GM18520 (cell line): Measurements from ENCODE around the gene ATXN7L1.
A peak's percentile ranks its signal among the peaks of the same experiment; 100 is the strongest.

Experiments used
- ATAC-seq: cut with Tn5 transposase; IDR thresholded peaks from one replicate; pipeline ENCODE4 v1.9.1; 2021; ENCODE audit not compliant: unreplicated experiment

Gene ATXN7L1

DNA sequence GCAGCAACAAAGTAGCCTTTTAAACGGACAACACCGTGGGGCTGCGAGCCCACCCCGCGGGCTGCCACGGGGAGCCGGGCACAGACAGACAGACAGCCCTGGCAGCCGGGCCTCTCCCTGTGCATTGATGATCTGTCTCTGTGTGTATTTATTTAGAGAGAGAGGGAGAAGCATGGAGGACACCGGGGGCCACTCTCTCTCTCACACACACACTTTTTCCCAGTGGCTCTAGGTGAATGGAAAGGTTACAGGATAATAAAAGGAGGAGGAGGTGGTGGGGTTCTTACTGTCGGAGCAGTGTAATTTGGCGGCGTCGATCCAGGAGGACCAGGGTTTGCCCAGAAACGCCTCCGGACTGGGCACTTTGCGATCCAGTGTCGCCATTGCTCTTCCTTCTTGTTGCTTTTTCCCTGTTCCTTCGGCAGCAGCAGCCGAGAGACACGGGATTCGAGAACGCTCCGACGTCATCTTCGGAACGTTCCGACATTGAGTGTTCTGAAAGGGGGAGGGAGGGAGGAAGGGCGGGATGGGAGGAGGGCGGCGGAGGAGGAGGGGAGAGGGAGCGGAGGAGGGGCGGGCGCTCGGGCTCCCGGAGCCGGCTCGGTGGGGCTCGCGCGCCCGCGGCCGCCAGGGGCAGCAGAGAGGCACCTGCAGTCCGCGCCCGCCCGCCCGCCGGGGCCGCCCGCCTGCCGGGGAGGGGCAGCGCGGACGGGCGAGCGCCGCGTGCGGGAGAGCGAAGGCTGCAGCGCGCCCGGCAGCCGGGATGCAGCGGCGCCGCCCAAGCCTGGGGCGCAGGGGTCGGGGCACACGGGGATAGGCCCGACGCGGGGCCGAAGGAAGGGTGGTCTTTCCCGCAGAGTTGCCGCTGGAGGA lies at the start of gene ATXN7L1:
TSS of gene ATXN7L1 (minus strand) at position 509 of the 873 bp plus-strand sequence. CDS start at position 468, 41 bp downstream.
- ATAC-seq = peak; percentile 45

DNA sequence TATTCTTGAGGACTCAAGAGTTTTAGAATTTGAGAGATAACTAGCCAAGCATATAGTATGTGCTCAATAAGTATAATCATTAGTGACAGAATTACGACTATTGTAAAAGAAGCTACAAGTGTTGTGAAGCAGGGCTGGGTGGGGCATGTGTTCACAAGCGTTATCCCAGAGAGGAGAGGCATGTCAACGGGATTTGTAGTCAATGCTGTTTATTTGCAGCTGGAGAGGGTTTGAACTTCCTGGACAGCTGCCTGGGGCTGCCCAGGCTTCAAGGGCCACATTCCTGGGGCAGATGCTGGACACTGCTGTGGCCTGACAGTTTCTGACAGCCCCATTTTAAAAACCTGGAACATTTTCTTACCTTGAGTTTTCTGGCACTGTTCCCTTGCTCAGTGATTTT lies 49.7 kb upstream of the ATXN7L1 start:
- ATAC-seq = no peak

DNA sequence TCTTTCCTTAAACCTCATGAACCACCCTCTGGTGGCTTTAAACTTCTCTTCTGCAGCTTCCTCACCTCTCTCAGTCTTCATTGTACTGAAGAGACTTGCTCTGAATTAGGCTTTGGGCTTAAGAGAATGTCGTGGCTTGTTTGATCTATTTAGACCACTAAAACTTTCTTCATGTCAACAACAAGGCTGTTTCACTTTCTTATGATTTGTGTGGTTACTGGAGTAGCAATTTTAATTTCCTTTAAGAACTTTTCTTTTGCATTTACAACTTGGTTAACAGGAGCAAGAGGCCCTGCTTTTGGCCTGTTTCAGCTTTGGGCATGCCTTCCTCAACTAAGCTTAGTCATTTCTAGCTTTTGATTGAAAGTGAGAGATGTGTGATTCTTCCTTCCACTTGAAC lies 48.5 kb upstream of the ATXN7L1 start:
- ATAC-seq = no peak

DNA sequence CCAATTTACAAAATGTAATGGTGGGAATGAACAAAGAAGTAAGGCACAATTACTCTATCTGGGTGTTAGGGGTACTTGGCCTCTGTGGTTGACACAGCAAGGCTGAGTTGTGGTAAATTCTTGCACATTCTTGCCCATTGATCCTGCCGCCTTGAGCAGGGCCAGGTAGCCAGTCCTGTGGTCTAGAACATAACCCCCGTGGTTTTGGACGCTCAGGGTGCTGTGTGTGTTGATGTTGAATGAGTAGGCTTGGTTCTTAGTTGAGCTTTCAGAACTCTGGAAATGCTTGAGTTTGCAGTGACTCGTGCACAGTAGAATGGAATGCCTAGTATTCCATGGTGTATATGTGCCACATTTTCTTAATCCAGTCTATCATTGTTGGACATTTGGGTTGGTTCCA lies 44.4 kb upstream of the ATXN7L1 start:
- no peak for ATAC-seq

DNA sequence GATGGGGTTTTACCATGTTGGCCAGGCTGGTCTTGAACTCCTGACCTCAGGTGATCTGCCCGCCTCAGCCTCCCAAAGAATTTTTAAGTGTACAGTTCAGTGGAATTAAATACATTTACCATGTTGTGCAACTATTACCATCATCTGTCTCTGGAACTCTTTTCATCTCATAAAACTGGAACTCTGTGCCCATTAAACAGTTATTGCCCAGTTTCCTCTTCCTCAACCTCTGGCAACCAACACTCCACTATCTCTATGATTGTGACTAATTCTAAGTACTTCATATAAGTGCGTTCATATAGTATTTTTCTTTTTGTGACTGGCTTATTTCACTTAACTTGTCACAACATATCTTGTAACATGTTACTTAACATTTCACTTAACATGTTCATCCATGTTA lies 41.3 kb upstream of the ATXN7L1 start:
- ATAC-seq = no peak

DNA sequence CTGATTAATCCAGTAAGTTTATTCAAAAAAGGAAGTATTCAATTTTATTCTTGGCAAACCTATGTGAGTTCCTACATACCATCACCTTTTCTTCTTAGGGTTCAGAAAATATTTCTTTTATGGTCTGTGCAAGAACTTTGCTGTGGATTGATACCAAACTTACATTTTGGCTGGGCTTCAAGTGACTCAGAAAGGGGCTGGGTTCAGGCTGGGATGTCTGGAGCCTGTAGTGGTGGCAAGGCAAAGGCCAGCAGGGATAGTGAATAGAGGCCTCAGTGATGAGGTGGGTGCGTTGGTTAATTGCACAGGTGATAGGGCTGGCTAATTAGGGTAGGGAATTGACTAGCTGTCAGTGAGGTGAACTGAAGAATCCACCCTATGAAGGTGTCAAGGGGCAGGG lies 40.2 kb upstream of the ATXN7L1 start:
- no peak for ATAC-seq

GRCh38 chr7:105913947-105914346 lies 37.5 kb upstream of the ATXN7L1 start:
- ATAC-seq = no peak

DNA sequence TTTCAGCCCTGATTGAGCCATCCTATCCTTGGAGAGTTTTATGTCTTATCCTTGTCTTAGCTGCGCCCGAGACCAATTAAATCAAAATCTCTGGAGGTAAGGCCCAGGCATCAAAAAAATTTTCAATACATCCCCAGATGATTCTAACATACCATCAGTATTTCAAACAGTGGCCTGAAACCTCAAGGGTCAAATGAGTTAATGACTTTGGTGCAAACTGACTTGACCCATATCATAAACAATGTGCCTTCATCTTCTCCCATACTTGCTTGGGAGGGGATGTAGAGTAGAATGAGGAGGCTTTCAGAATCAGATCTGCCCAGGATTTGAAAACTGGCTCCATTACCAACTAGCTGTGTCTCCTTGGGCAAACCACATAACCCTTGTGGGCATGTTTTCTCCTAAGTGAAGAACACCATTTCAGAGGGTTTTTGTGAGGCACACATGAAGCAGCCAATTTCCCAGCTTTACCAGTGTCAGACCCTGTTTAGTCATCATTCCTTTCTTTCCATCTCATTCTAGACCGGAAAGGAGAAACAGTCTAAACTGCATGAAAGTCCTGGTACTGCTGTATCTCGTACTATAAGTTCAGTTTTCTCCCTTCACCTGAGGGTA lies 35.7 kb upstream of the ATXN7L1 start:
- no peak for ATAC-seq

DNA sequence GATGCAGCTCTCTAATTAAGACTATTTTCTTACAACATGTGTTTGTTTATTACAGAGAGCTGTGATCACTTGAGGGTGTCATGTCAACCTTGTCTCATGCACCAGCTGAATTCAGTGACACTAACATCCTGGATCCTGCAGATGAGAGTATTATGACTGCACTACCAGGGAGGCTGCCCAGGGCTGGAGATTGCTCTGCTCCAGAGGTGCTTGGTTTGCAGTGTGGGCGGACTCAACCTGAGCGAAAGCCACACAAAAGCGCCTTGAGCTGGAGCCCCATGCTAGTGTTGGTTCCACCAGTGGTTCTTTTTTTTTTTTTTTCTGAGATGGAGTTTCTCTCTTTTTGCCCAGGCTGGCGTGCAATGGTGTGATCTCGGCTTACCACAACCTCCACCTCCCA lies 33.8 kb upstream of the ATXN7L1 start:
- ATAC-seq = no peak

- no peak for ATAC-seq
Observed at GRCh38 chr7:105909742-105910141, 33.3 kb upstream of the ATXN7L1 start.

- no peak for ATAC-seq
Observed at GRCh38 chr7:105907129-105907846, 30.9 kb upstream of the ATXN7L1 start.

DNA sequence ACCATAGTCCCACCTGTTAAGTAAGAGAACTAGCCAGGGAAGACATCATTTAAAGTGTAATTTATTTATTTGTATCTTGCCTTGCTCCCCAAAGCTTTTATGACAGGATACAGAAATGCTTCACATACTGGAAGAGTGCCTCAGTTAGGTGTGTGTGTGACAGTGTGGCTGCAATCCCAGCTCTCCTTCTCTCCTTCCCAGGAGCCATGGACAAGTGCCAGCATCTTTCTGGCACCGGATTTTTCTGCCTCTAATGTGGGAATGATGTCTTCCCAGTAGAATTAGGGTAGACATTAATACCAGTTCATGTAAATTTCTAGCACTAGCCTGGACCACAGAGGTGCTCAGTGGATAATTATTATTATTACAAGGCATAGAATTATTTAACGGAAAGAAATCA lies 30.3 kb upstream of the ATXN7L1 start:
- no peak for ATAC-seq

DNA sequence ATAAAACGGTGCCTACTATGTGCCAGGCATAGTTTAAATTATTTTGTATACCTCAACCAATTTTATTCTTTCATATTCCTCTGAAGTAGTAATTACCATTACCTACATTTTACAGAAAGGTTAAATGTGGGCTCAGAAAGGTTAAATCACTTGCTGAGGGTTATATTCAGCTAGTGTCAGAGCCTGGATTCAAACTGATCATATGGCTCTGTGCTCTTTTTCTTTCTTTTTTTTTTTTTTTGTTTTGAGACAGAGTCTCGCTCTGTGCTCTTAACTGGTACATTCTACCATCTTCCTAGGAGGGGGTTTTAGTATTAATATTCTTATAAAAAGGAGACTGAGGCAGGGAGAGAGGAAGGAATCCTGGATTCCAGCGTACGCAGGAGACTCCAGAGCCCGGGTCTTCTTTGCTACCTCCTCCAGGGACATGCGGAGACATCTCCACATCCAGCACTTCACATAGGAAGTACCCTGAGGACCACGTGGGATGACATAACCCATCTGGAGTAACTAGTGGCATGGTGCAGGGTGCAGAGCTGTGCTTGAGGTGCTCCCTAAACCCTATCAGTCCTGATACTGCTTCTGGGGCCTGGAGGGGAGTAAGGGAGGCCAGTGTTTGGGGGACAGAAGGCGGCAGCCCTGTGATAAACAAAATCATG lies 29.6 kb upstream of the ATXN7L1 start:
- no peak for ATAC-seq

DNA sequence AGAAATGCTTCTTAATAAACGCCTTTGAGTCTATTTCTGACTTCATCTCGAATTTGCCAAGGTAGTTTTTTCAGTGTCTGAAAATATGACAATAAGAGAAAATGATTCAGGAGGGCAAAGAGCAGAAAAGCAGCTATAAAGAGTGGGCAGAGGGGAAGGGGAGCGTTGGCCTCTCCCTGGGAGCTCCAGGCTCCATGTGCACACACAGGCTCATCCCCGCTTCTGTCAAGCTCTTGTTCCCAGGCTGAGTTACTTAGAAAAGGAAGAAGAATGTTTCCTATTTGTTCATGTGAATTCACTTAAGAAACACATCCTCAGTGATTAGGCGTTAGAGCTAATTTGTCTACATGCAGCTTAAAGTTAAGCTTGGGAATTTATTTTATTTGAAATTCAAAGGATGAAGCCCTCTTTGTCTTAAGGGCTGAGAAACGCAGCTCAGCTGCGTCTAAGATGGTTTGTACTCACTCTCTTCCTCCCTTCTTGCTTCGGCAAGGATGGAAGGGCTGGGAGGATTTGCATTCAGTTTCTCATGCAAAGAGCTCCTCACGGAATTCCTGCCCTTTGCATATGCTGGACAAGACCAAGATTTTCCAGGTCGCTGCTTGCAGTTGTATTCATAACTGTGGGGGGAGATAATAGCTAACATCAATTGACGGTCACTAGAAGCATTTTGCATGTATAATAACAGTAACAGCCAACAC lies 29.0 kb upstream of the ATXN7L1 start:
- no peak for ATAC-seq

DNA sequence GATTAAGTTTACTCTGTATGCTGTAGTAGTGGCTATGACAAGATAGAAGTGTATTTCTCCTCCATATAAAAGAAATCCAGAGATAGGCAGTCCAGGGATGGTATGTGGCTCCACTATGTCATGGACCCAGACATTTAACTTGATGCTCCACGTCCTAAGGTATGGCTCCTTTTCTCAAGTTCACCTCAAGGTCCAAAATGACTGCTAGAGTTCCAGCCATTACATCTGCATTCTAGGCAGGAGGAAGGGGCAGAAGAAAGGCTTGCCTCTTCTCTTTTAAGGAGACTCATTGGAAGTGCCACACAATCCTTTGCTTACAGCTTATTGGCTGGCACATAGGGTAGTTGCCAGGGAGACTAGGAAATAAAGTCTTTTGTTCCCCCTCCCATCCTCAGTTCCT lies 27.7 kb upstream of the ATXN7L1 start:
- no peak for ATAC-seq

DNA sequence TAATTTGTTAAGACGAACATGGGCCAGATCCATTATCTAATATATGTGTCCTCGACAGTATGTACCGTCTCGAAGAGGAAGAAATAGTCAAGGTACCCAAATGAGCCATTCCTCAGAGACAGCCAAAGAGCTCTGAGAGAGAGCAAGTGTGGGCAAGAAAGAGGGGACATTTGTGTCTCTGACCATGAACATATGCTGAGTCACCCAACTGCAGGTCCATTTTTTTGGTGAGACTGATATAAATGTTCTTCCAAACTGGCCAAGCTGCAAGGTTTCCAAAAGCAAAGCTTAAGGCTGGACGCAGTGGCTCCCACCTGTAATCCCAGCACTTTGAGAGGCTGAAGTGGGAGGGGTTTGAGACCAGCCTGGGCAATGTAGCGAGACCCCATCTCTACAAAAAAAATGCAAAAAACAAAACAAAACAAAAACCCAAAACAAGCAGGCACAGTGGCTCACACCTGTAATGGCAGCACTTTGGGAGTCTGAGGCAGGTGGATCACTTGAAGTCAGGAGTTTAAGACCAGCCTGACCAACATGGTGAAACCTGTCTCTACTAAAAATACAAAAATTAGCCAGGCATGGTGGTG lies 26.0 kb upstream of the ATXN7L1 start:
- ATAC-seq = no peak

DNA sequence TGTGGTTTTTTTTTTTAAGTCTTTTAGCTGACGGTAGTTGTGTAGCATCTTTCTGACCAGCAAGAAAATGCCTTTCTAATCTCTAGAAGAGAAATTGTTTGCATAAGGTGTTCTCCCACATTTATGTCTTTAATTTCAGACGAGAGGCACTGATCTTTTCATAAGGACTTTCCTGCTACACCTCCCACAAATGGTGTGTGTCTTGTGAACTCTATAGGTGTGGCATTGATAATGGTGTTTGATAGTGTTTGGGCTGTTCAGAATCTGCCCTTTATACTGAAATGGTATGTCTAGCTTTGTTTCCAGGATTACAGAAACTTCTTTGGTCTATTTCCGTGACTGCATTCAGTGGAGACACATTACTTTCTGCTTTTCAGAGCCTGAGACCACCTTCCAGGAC lies 21.6 kb upstream of the ATXN7L1 start:
- ATAC-seq = no peak

- ATAC-seq = no peak
Observed at GRCh38 chr7:105896407-105896911, 20.1 kb upstream of the ATXN7L1 start.

DNA sequence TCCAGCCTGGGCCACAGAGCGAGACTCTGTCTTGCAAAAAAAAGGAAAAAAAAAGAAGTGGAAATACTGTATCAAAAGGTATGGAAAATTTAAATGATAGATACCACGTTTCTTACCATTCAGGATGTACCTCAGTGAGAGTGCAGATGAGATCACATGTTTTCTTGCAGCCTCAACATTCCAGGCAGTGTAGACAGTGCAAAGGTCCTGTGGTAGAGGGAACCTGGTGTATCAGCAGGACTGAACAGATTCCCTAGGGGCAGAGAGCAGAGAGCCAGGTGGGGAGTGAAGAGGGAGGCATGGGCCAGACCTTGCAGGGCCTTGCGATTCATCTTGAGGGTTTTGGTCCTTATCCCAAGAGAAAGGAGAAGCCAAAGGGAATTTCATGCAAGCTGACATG lies 17.7 kb upstream of the ATXN7L1 start:
- no peak for ATAC-seq

- ATAC-seq = no peak
Observed at GRCh38 chr7:105892387-105892786, 16.0 kb upstream of the ATXN7L1 start.
